H1 (cell line): ENCODE results near the gene ADGRD2. TPM values are rescaled to one million over a fixed set of nuclear protein-coding genes. Genes with fewer than 3 reads are reported as not detected.

Experiments used
- CTCF ChIA-PET: fragments of 300-600 bp; sonication (Branson Sonifier 250); formaldehyde crosslinking; loops from one replicate; lab custom pipeline; 2021; ENCODE audit not compliant: partially characterized antibody; lab: Charles Lee
- POLR2A ChIA-PET: fragments of 300-600 bp; sonication (Branson Sonifier 250); formaldehyde crosslinking; loops from one replicate; lab custom pipeline; 2021; ENCODE audit warnings: inconsistent platforms; ENCODE audit not compliant: partially characterized antibody; lab: Charles Lee
- DNase-seq, 2 experiments: peaks; one replicate each; pipeline versions ENCODE4 v3.0.0 to v3.0.0-alpha.2; 2010 to 2022; ENCODE audit warnings: low spot score in 2 of 2, low read depth in 1 of 2, mixed read lengths in 1 of 2
- FAIRE-seq: peaks from 2 replicates; lab custom pipeline; 2011; peaks lifted over from hg19 to GRCh38; lab: Jason Lieb, UNC
- H2AFZ ChIP-seq: 2 replicates; pipeline ENCODE4 v1.8.1; 2012; ENCODE audit warnings: low read length, inconsistent platforms
- H2AK5ac ChIP-seq: 2 replicates; pipeline ENCODE4 v1.6.1; 2013; ENCODE audit warnings: low read depth, low read length
- H2BK120ac ChIP-seq: replicated peaks from 2 replicates; pipeline ENCODE3; 2013; ENCODE audit warnings: low read depth, low read length, inconsistent platforms
- H2BK12ac ChIP-seq: 2 replicates; pipeline ENCODE4 v1.6.1; 2013; ENCODE audit warnings: low read depth, low read length
- H2BK15ac ChIP-seq: 2 replicates; pipeline ENCODE4 v1.6.1; 2013; ENCODE audit warnings: low read length
- H2BK20ac ChIP-seq: 2 replicates; pipeline ENCODE4 v1.6.1; 2013; ENCODE audit warnings: low read length
- H2BK5ac ChIP-seq: 2 replicates; pipeline ENCODE4 v1.6.1; 2013; ENCODE audit warnings: low read depth, low read length
- H3K14ac ChIP-seq: 2 replicates; pipeline ENCODE4 v1.6.1; 2013; ENCODE audit warnings: inconsistent platforms; ENCODE audit not compliant: insufficient read length
- H3K18ac ChIP-seq: 2 replicates; pipeline ENCODE4 v1.6.1; 2013; ENCODE audit warnings: low read length; ENCODE audit errors: extremely low read depth
- H3K23ac ChIP-seq: 2 replicates; pipeline ENCODE4 v1.6.1; 2013; ENCODE audit warnings: inconsistent platforms; ENCODE audit not compliant: insufficient read length
- H3K23me2 ChIP-seq: 2 replicates; pipeline ENCODE4 v1.6.1; 2013; ENCODE audit warnings: low read depth, low read length
- H3K27ac ChIP-seq: 2 replicates; pipeline ENCODE4 v1.6.1; 2011; ENCODE audit warnings: low read depth, low read length, inconsistent platforms
- H3K27me3 ChIP-seq, 4 experiments: replicated peaks in 1 of 4; 1 replicate in 1 of 4; 2 replicates in 3 of 4; pipeline versions ENCODE4 v1.6.1 to v1.8.1; 2011 to 2013; ENCODE audit warnings: low read length in 3 of 4, mild to moderate bottlenecking in 3 of 4, inconsistent platforms in 2 of 4, mixed read lengths in 2 of 4, moderate library complexity in 1 of 4; ENCODE audit not compliant: control insufficient read depth in 3 of 4, insufficient read depth in 3 of 4; ENCODE audit errors: extremely low read depth in 1 of 4
- H3K36me3 ChIP-seq, 4 experiments: 2 replicates each; pipeline versions ENCODE4 v1.6.1 to v1.8.1; 2011 to 2013; ENCODE audit warnings: mild to moderate bottlenecking in 4 of 4, low read length in 3 of 4, moderate library complexity in 2 of 4, control low read depth in 1 of 4, inconsistent platforms in 1 of 4; ENCODE audit not compliant: insufficient read depth in 4 of 4, control insufficient read depth in 2 of 4
- H3K4ac ChIP-seq: replicated peaks from 2 replicates; pipeline ENCODE3; 2013; ENCODE audit warnings: low read length, low read depth, mixed read lengths, inconsistent platforms; ENCODE audit not compliant: insufficient read length
- H3K4me1 ChIP-seq, 4 experiments: replicated peaks in 1 of 4; 1 replicate in 1 of 4; 2 replicates in 3 of 4; pipeline versions ENCODE4 v1.6.1 to v1.8.1; 2011 to 2013; ENCODE audit warnings: low read length in 3 of 4, inconsistent platforms in 2 of 4, mixed read lengths in 1 of 4; ENCODE audit not compliant: insufficient read depth in 4 of 4, control insufficient read depth in 3 of 4
- H3K4me2 ChIP-seq, 2 experiments: 2 replicates each; pipeline versions ENCODE4 v1.6.1 to v1.8.1; 2011 to 2013; ENCODE audit warnings: low read depth in 2 of 2, low read length in 2 of 2, control low read depth in 1 of 2, inconsistent platforms in 1 of 2, mild to moderate bottlenecking in 1 of 2; ENCODE audit not compliant: insufficient read depth in 1 of 2
- H3K4me3 ChIP-seq, 4 experiments: fragments of 200-600, 300-600 bp in 1 of 4; sonication (generic), shearing (Covaris generic), sonication (Bioruptor Twin) in 1 of 4; 2 replicates each; pipeline versions ENCODE4 v1.5.1 to v1.8.1; 2011 to 2016; ENCODE audit warnings: low read length in 4 of 4, low read depth in 3 of 4, control low read depth in 2 of 4, inconsistent platforms in 2 of 4, mild to moderate bottlenecking in 2 of 4, mixed read lengths in 1 of 4, moderate library complexity in 1 of 4; ENCODE audit not compliant: insufficient read depth in 2 of 4; ENCODE audit errors: extremely low read depth in 1 of 4
- H3K56ac ChIP-seq: replicated peaks from 2 replicates; pipeline ENCODE3; 2013; ENCODE audit warnings: low read depth, mild to moderate bottlenecking, mixed read lengths, low read length, inconsistent platforms; ENCODE audit not compliant: insufficient read length
- H3K79me1 ChIP-seq: 2 replicates; pipeline ENCODE4 v1.6.1; 2013; ENCODE audit warnings: low read depth, low read length, control low read depth
- H3K79me2 ChIP-seq, 2 experiments: 2 replicates each; pipeline versions ENCODE4 v1.6.1 to v1.8.1; 2012 to 2013; ENCODE audit warnings: low read length in 2 of 2, mild to moderate bottlenecking in 2 of 2, inconsistent platforms in 1 of 2; ENCODE audit not compliant: insufficient read depth in 2 of 2, control insufficient read depth in 1 of 2
- H3K9ac ChIP-seq, 4 experiments: replicated peaks in 1 of 4; 1 replicate in 1 of 4; 2 replicates in 3 of 4; pipeline versions ENCODE4 v1.6.1 to v1.8.1; 2011 to 2013; ENCODE audit warnings: low read depth in 3 of 4, low read length in 3 of 4, control low read depth in 2 of 4, mild to moderate bottlenecking in 2 of 4, moderate library complexity in 2 of 4, inconsistent platforms in 1 of 4; ENCODE audit errors: extremely low read depth in 1 of 4
- H3K9me3 ChIP-seq, 2 experiments: 2 replicates each; pipeline versions ENCODE4 v1.6.1 to v1.8.1; 2012 to 2013; ENCODE audit warnings: mild to moderate bottlenecking in 2 of 2, moderate library complexity in 2 of 2, control low read depth in 1 of 2, inconsistent platforms in 1 of 2, low read depth in 1 of 2, low read length in 1 of 2, mixed read lengths in 1 of 2; ENCODE audit not compliant: insufficient read depth in 2 of 2
- H4K20me1 ChIP-seq, 2 experiments: replicated peaks in 1 of 2; 2 replicates each; pipeline versions ENCODE3 to v1.8.1; 2011 to 2013; ENCODE audit warnings: inconsistent platforms in 2 of 2, low read length in 2 of 2, mild to moderate bottlenecking in 1 of 2; ENCODE audit not compliant: insufficient read depth in 2 of 2, control insufficient read depth in 1 of 2
- H4K5ac ChIP-seq: 2 replicates; pipeline ENCODE4 v1.6.1; 2013; ENCODE audit warnings: low read length, low read depth, mixed read lengths, inconsistent platforms; ENCODE audit not compliant: insufficient read length
- H4K8ac ChIP-seq: 2 replicates; pipeline ENCODE4 v1.8.0; 2013; ENCODE audit warnings: mild to moderate bottlenecking, moderate library complexity, low read length, inconsistent platforms; ENCODE audit not compliant: insufficient read depth; ENCODE audit errors: extremely low read depth
- H4K91ac ChIP-seq: replicated peaks from 2 replicates; pipeline ENCODE3; 2013; ENCODE audit warnings: low read length, mixed read lengths, inconsistent platforms; ENCODE audit not compliant: insufficient read length
- ASH2L ChIP-seq: fragments of 200-600, 300-600 bp; sonication (generic); IDR thresholded peaks from one replicate; pipeline ENCODE4 v1.7.1; 2017; ENCODE audit warnings: low read length
- CBX8 ChIP-seq: fragments of 300-800, 300-1000 bp; sonication (generic); IDR thresholded peaks from 2 replicates; pipeline ENCODE4 v1.7.1; 2016; ENCODE audit warnings: low read depth, low read length, borderline replicate concordance
- E2F6 ChIP-seq: IDR thresholded peaks from 2 replicates; pipeline ENCODE4 v1.6.1; 2012; ENCODE audit warnings: inconsistent platforms
- KDM4A ChIP-seq: IDR thresholded peaks from one replicate; pipeline ENCODE4 v1.7.1; 2012; ENCODE audit warnings: low read depth, mild to moderate bottlenecking, moderate library complexity, low read length, inconsistent platforms; ENCODE audit not compliant: severe bottlenecking
- MAX ChIP-seq: IDR thresholded peaks from 2 replicates; pipeline ENCODE4 v1.6.1; 2012; ENCODE audit warnings: inconsistent platforms
- RNF2 ChIP-seq: fragments of 200-900, 300-1000 bp; sonication (generic); IDR thresholded peaks from 2 replicates; pipeline ENCODE4 v1.7.1; 2016; ENCODE audit warnings: borderline replicate concordance, low read depth, mild to moderate bottlenecking, antibody characterized with exemption, low read length; ENCODE audit not compliant: poor library complexity, severe bottlenecking; ENCODE audit errors: missing control alignments
- TEAD4 ChIP-seq: IDR thresholded peaks from 2 replicates; pipeline ENCODE4 v1.6.1; 2012; ENCODE audit warnings: low read depth, low read length, inconsistent platforms, mixed read lengths
- WGBS, 2 experiments: shearing (Covaris generic) in 1 of 2; methylation state at CpG; one replicate each; pipeline versions ENCODE4 v1.1.6 to v1.1.7; 2013 to 2015; ENCODE audit warnings: low lambda C conversion rate in 2 of 2, mixed read lengths in 2 of 2, inconsistent platforms in 1 of 2, low coverage in 1 of 2, missing lambda C conversion rate in 1 of 2; ENCODE audit not compliant: insufficient replicate concordance in 2 of 2, insufficient coverage in 1 of 2, insufficient read length in 1 of 2; ENCODE audit errors: extremely low coverage in 1 of 2, missing lambda C conversion rate in 1 of 2; 5-methylcytosine and 5-hydroxymethylcytosine counted together
- polyA plus RNA-seq, 7 experiments: library from polyadenylated mRNA; depleted of rRNA in 3 of 7; stranded (reverse) in 5 of 7; unstranded in 2 of 7; fragments of >200 nt in 5 of 7; fragments of 200-250 nt in 2 of 7; gene quantifications; 1 replicate in 5 of 7; 2 replicates in 1 of 7; 4 replicates in 1 of 7; pipeline versions ENCODE4 v1.2.1 to v1.2.3, GENCODE V29; 2011 to 2013; ENCODE audit warnings: missing spikeins in 2 of 7, mixed read lengths in 2 of 7
- total RNA-seq: library from RNA; stranded (reverse); fragmentation: NEBNext Ultra II Directional; extraction: Animal tissue kit (Norgen Biotek cat#: 25700); gene quantifications from 2 replicates; pipeline ENCODE4 v1.2.1, GENCODE V29; 2021

ADGRD2 gene
- total and polyA plus RNA-seq, 2 of the 8 experiments (the other 6 are each of a cell fraction or from before 2014, with no cell fraction given) = 0.41 to 1.4 TPM

DNA sequence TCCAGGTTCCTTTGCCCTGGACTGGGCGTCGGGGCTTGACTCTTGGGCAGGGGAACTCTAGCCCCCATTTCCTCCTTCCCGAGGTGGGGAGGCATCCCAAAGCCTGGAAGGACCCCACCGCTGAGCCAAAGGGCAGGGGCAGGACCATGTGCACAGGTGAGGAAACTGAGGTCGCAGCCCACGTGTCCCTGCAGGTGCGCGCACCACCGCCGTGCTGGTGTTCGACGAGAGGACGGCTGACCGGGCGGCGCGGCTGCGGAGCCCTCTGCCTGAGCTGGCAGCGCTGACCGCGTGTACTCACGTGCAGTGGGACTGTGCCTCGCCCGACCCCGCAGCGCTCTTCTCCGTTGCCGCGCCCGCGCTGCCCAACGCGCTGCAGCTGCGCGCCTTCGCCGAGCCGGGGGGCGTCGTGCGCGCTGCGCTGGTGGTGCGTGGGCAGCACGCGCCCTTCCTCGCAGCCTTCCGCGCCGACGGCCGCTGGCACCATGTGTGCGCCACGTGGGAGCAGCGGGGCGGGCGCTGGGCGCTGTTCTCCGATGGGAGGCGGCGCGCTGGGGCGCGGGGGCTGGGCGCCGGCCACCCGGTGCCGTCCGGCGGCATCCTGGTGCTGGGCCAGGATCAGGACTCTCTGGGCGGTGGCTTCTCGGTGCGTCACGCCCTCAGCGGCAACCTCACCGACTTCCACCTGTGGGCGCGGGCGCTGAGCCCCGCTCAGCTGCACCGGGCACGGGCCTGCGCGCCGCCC is 2.8 kb downstream of the ADGRD2 start:
- H2BK12ac ChIP-seq = 0 out of 2 replicates have a peak overlapping the region, but pooled peaks have one; percentile 39
- H3K18ac ChIP-seq = peak overlapping the region; percentile 48; the same call in 1 of the 2 replicates
- H3K4me2 ChIP-seq = peak overlapping the region; percentile 51 to 75
- H4K91ac ChIP-seq = no peak overlapping the region
- DNase-seq (no peak), FAIRE-seq (no peak)
- H3K79me2 ChIP-seq = no peaks in the 10 kb centered on the region
- peak overlapping the region; percentile 71 for H4K8ac ChIP-seq
- H3K56ac ChIP-seq = no peak overlapping the region
- CTCF ChIA-PET = interaction anchor here (0.6 to 6.6 kb wide), 11 partner anchors 8 to 414 kb away, joined by 3 to 35 read pairs (median 4); no protein-coding TSS in a partner anchor
- no peak overlapping the region for H2BK5ac ChIP-seq
- peak; percentile 97 for TF ChIP-seq KDM4A
- TF ChIP-seq ASH2L = no peak
- TF ChIP-seq E2F6 = peak; percentile 88
- TF ChIP-seq CBX8 = no peak
- TF ChIP-seq TEAD4 = no peak
- TF ChIP-seq MAX = peak; percentile 95
- TF ChIP-seq RNF2 = peak; percentile 37
- H3K4me3 ChIP-seq = peak overlapping the region; percentile 29 to 59 (median 29); a peak in 6 of 8 replicates
- H3K27ac ChIP-seq = no peak overlapping the region
- peaks cover 0 to 3% (median 0%) of the 10 kb centered on the region in 4 experiments; a peak in 1 of 8 replicates for H3K36me3 ChIP-seq
- no peak overlapping the region for H4K5ac ChIP-seq
- peaks cover 10 to 33% (median 25%) of the 10 kb centered on the region in 4 experiments for H3K27me3 ChIP-seq
- no peaks in the 10 kb centered on the region for H4K20me1 ChIP-seq
- no peak overlapping the region for H3K23ac ChIP-seq
- H2BK20ac ChIP-seq = no peak overlapping the region
- no peaks in the 10 kb centered on the region for H3K79me1 ChIP-seq
- H2AK5ac ChIP-seq = no peak overlapping the region
- H3K4me1 ChIP-seq = peaks cover 0 to 16% (median 15%) of the 10 kb centered on the region in 4 experiments; a peak in 6 of 7 replicates
- H3K4ac ChIP-seq = no peak overlapping the region
- H3K9ac ChIP-seq = no peak overlapping the region; a peak in 1 of 7 replicates
- peaks cover 0 to 4% of the 10 kb centered on the region in 2 experiments; a peak in 2 of 4 replicates for H3K9me3 ChIP-seq
- H3K23me2 ChIP-seq = peaks cover 13% of the 10 kb centered on the region; the same call in 1 of the 2 replicates
- WGBS, 2 experiments = 71% methylated on average over 67 of the region's 85 CpGs; no CpG with 5 or more reads in 1 of the 2 experiments
- no peak overlapping the region for H2BK120ac ChIP-seq
- POLR2A ChIA-PET = interaction anchor here (0.7 to 2.2 kb wide), 4 partner anchors 13 to 25 kb away, joined by 3 to 9 read pairs (median 3); no protein-coding TSS in a partner anchor
- no peak overlapping the region for H3K14ac ChIP-seq
- peak overlapping the region; percentile 95 for H2BK15ac ChIP-seq
- no peak overlapping the region; the same call in 1 of the 2 replicates for H2AFZ ChIP-seq
